Activated CD8-positive, alpha-beta memory T cell treated with anti-CD3 and anti-CD28 coated beads for 24 hours (primary cell): ENCODE measurements around the gene LIMCH1.
"Not testable (repeated sequence)": the region's sequence is repeated elsewhere in the genome, so short reads cannot be mapped to it uniquely, and the experiment has no call there.

Experiments
- DNase-seq: peaks from one replicate; pipeline ENCODE4 v3.0.0-alpha.2; 2020

LIMCH1 gene, protein sequence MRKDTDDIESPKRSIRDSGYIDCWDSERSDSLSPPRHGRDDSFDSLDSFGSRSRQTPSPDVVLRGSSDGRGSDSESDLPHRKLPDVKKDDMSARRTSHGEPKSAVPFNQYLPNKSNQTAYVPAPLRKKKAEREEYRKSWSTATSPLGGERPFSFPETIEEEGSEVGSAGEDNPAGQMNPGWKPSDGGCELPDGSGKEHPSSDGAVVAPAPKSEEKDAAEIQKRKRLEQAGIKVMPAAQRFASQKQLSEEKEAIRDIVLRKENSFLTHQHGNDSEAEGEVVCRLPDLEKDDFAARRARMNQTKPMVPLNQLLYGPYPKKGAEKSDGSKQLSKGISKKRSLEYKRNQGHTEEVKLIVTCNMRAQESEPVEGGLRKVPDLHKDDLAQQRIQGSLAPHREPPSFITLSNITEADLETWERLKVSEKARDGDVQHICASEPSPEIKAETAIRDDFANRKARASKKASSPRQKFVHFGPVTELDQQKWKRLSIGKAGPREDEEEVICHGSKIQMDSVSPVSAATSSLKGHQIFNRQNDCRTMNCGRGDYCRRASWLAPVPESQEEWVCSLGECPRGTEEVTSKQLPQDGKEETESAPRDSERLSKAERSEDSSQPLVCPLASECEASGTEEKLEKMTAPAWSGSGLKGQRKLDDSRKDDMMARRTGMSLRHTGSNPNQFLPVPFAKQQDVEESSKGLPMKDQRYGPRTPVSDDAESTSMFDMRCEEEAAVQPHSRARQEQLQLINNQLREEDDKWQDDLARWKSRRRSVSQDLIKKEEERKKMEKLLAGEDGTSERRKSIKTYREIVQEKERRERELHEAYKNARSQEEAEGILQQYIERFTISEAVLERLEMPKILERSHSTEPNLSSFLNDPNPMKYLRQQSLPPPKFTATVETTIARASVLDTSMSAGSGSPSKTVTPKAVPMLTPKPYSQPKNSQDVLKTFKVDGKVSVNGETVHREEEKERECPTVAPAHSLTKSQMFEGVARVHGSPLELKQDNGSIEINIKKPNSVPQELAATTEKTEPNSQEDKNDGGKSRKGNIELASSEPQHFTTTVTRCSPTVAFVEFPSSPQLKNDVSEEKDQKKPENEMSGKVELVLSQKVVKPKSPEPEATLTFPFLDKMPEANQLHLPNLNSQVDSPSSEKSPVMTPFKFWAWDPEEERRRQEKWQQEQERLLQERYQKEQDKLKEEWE (N-terminal part only)

DNA sequence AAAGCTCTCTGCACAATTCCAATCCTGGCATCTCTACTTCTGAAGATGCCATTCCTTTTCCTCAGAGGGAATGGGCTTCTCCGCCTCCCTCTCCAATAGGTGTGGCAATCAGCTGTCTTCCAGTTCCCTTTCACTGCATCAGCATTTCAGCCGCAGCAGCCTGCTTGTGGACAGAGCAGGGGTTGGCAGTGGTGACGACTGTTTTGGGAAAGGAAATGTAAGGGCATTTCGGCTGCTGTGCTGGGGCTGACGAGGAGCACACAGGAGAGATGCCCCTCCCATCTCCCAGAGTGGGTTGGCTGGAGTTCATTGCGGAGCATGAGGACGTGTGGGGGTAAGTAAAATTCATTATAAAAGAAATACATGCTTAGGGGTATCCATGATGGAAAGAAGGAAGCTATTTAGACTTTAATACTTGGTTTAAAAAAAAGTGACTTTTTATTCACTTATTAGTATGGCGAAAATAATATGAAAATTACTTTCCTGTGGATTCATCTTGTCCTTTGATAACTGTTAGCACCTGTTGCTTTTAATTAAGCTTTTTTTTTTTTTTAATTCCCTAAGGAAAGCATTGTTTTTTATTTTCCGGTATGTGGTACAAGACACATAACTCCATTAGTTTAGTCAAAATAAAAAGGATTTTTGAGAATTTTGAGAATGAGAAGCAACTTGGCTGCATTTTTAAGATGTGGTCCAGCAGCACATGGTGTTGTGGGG lies at the start of gene LIMCH1:
TSS of gene LIMCH1 (plus strand) at position 141 of the 717 bp plus-strand sequence. CDS start 67,839 bp downstream, outside the sequence.
- DNase-seq, result no peak

DNA sequence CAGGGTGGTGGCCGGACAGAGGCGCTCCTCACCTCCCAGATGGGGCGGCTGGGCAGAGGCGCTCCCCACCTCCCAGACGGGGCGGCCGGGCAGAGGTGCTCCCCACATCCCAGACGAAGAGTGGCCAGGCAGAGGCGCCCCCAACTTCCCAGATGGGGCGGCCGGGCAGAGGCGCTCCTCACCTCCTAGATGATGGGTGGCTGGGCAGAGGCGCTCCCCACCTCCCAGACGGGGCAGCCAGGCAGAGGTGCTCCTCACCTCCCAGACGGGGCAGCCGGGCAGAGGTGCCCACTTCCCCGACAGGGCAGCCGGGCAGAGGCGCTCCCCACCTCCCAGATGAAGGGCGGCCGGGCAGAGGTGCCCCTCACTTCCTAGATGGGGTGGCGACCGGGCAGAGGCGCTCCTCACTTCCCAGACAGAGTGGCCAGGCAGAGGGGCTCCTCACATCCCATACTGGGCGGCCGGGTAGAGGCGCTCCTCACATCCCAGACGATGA lies 46.8 kb upstream of the LIMCH1 start:
- DNase-seq, result not testable (repeated sequence)

DNA sequence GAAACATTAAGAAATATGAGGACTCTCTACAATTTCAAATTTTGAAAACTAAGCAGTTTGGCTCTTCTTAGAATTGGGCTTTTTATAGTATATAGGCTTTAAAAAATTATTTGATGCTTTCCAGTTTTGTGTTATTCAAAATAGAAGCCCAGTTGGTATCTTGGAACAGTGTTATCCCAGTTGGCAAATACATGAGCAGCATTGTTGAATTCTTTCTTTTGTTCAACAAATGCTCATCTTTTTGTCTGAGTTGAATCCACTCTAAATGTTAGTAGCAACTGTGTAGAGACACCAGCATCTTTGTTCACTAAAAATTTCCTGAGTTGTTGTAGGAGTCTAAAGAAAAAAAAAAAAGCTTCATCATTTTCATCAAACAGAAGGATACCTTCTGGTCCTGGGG lies 41.0 kb upstream of the LIMCH1 start:
- no peak for DNase-seq

DNA sequence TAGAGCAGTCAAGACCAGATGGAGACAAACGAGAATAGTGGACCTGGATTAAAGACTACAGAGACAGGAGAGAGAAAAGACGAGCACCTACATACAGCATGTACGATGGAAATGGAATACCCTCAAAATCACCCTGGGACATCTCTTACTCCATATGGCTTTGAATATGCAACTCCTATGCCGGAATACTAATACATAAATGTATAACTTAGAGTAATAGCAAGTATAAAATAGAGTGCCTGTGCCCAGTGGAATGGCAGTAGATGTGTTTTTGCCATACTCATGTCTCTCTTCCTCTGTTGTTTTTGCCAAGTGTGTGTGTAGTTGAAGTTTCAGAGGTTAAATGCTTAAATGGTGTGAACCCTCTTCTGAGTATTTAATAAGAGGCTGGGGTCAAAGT lies 39.8 kb upstream of the LIMCH1 start:
- no peak for DNase-seq

DNA sequence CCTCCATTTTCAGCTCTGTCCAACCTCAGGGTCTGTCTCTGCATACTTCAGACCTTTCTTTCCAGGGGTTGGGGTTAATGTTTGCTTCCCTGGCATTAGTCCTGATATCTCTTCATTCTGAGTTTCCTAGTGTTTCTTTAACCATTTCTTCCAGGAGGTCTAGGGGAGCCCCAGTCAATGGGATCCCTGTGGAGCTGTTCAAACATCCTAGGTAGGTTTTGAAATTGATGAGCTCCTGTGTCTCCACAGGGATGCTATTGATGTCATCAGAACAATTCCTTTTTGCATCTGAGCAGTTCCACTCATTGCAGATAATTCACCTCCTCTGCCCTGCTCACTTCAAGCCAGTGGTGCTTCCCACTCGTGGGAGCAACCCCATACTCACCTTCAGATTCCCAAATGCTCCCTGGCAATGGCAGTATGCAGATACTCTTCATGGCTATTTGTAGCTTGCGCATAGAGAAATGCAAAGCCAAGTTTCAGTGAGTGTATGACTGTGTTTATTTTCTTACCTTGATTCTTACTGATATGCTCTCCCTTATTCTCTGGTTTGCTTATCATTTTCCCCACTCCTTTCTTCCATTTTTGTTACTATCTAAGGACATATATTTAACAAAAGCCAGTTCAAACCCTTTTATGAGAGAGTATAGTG lies 33.7 kb upstream of the LIMCH1 start:
- no peak for DNase-seq

DNA sequence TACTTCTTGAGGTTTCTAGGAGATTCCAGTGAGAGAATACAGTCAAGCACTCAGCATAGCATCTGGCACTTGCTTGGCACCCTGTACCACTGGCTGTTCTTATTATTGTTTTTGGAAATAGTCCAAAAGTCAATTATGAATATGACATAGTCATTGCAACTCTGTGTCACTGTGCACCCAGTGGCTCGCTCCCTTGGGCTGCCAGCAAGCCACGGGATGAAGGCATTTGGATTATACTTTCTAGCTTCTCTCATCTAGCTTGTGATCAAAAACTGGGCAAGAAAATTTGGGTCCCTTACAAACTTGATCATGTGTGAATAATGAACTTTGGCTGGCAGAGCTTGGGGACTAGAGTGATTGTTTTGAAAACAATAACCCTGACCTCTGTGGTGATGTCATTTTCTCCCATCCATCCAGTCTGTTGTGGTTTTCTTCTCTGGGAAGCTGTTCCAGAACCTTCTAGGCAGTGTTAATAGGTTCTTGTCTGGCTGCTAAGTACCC lies 32.7 kb upstream of the LIMCH1 start:
- no peak for DNase-seq

DNA sequence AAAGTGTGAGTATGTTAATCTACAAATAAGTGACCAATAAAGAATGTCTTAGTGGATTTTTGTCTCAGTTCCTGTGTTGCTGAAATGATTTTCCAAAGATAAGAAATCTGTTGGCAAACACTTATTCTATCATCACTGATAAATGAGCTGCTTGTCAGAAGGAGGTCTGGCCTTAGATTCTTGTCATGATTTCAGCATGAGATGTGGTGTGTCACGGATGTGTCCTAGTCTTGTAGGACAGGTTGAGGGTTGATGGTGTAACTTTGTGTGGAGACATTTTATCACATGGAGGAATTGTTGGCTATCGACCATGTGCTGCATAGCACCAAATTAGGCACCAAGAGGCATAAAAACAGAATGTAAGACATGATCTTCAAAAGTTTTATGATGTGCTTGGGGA lies 31.8 kb upstream of the LIMCH1 start:
- no peak for DNase-seq

DNA sequence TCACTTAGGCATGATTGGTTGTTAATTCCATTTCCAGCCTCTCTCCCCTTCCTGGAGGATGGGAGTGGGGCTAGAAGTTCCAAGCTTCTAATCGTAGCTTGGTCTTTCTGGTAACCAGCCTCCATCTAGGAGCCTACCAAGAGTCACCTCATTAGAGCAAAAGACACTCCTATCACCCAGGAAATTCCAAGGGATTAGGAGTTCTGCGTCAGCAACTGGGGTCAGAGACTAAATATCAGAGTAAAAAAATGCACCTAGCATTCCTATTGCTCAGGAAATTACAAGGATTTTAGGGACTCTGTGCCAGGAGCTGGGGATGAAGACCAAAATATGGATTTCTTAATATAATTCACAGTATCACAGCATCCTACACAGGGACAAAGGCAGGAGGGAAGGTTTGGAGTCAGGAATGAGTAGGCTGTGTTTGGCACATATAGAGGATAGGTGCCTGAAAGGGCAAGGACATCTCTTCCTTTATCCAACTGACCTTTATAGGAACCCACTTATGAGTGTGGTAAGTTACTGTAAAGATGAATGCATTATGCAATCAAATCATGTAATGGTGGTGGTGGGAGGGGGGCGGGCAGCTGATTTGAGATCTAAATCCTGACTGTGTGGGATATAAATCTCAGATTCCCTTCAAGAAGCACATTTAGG lies 30.5 kb upstream of the LIMCH1 start:
- DNase-seq, result no peak

DNA sequence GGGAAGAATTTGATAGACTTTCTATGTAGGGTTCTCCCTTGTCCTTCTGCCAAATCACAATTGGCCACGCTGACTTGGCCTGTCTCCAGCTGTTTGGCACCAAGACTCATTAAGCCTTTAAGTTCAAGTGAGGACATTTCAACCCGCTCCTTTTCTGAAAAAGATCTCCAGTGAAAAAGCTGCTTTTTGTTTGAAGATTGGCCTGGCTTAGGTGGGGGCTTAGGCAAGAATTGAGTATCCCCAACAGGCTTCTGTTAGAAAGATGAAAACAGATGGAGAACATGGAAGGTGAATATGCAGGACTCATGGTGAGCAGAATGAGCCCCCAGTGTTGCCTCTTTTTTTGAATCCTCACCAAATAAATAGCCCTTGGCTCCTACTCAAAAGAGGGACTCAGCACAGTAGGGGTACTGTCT lies 28.5 kb upstream of the LIMCH1 start:
- DNase-seq, result no peak

DNA sequence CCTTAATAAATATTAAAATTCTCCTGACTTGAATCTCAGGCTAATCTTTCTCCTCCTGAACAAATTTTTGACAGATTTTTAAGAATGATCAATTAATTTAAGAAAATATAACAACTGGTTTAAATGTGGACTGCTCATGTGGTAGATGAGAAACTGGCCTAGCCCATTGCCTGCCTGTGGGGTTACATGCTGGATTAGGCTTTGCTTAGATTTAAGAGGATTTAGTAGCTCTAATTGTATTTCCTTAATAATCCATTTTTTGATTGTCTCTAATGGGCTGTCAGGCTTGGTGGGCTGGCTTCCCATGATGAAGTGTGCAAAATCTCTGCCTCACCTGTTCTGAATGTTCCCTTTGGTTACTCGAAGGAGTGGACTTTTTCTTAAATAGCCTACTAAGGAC lies 27.8 kb upstream of the LIMCH1 start:
- DNase-seq, result no peak

DNA sequence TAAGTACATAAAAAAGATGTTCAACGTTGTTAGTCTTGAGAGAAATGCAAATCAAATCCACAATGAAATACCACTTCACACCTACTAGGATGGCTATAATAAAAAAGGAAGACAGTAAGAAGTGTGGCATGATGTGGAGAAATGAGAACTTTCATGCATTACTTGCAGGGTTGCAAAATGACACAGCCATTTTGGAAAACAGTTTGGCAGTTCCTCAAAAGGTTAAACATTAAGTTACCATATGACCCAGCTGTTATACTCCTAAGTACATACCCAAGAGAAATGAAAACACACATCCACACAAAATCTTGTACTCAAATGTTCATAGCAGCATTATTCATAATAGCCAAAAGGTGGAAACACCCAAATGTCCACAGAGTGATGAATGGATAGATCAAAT lies 25.8 kb upstream of the LIMCH1 start:
- no peak for DNase-seq

DNA sequence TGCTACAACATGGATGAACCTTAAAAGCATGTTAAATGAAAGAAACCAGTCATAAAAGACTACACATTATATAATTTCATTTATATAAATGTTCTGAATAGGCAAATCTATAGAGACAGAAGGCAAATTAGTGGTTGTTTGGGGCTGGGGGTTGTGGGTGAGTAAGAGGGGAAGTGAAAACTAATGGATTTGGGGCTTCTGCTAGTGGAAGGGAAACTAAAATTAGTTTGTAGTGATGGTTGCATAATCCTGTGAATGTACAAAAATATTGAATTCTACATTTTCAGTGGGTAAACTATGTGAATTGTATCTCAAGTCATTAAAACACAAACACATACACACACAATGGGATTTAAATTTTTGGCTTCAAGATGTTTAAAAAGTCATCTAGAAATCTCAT lies 25.4 kb upstream of the LIMCH1 start:
- no peak for DNase-seq

DNA sequence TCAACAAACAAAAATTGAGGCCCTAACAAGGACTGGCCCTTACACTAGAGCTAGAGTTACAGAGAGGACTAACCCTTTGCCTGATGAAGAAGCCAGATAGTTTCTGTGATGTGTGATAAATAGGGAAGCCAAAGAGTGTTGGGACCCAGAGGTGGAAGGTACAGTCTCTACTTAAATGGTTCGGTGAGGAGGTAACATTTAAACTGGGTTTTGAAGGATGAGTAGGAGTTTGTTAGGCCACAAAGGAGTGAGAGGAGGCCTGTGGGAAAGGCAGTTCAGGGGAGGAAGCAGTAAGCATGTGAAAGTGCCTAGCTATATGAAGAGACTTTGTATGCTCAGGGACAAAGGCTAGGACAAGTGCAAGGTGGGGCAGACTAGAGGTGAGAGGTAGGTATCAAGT lies 23.8 kb upstream of the LIMCH1 start:
- no peak for DNase-seq

DNA sequence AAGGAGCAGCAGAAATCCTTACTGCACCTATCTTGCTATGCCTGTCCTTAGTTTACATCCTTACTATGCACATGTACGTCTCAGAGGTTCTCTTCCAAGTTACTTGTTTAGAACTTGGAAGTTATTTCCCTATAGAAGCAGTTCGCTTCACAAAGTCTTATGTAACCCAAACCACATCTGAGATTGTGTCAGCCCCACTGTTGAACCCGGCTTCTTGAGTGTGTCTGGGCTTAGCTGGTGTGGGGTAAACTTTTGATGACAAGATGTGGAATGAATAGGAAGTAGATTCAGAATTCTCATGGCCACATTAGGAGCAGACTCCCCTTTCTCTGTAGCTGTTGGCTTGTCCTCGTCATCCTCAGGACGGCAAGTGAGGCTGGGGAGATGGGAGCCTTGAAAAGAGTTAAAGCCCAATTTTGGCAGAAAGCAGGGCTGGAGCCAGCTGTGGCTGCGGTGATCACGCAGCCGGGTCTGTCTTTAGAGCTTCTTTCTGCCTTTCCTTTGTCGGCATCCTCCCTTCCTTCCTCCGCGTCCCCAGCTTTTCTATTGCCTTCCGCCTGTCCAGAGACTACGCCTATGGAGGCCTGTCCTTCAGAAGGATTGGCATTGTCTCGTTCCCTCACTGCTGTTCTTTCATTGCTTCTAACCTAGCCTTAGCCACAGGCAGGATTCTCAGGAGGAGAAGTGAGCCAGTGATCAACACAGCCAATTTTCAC lies 23.0 kb upstream of the LIMCH1 start:
- no peak for DNase-seq

DNA sequence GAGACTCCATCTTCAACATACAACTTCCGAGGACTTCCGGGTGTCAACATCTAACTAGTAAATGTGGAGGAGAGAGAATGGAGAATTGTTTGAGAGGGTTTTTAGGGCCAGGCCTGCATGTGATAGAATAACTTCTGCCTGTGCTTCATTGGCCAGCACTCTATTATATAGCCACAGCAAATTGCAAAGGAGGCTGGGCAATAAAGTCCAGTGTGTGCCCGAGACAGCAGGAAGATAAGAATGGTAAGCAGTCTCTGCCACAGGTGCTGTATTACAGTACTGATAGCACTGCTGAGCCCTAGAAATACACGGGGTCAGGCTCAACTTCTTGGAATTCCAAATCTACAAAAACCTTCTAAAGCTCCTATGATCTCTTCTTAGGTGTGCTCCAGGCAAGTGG lies 20.8 kb upstream of the LIMCH1 start:
- DNase-seq, result no peak

DNA sequence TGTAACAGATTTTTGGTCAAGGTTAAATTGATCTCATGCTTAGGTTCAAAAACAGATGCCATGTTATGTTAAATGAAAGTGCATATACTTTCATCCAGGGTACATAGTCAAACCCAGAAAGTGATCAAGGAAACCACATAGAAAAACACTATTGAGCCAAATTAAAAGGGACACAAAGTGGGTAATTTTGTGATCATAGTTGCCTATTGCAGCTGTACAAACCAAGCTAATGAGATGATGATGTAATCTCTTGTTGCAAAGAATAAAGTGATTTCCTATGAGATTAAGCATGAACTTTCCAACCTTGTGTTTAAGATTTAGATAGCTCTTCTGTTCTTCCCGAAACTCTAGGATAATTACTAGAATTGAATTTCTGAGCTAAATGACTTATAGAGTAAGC lies 20.2 kb upstream of the LIMCH1 start:
- DNase-seq, result no peak

DNA sequence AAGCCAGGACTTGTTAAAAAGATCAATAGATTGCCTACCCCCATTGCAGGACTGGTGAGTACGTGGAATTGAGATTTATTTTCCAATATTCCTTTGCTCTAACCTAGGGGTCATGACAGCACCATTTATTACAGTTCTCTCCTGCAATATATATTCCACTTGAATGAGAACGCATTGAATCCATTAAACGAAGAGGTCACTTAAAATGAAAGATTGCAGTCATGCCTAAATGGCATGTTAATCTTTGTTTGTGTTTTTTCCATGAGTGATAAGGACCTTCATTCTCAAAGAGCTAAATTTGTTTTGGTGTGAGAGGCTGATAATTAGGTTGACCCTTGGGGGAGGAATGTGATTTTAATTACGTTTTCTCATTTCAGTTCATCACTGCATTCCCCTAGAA lies 13.5 kb upstream of the LIMCH1 start:
- no peak for DNase-seq

DNA sequence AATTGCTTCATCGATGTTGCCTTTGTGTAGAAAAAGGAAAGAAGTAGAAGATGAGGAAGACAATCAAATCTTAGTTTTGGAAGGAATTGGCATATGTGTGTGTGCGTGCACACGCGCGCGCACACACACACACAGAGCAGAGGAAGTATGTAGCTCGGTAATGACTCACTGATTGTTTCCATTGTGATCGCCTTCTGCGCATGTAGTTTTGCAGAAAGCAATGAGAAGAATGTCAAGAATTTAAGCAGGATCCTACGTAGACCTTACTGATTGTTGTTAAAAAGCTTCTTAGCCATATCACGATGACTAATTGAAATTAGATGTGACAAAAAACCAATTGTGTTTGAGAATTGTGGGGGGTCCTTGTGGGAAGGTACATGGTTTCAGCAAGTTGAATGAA lies 12.8 kb upstream of the LIMCH1 start:
- DNase-seq, result no peak

DNA sequence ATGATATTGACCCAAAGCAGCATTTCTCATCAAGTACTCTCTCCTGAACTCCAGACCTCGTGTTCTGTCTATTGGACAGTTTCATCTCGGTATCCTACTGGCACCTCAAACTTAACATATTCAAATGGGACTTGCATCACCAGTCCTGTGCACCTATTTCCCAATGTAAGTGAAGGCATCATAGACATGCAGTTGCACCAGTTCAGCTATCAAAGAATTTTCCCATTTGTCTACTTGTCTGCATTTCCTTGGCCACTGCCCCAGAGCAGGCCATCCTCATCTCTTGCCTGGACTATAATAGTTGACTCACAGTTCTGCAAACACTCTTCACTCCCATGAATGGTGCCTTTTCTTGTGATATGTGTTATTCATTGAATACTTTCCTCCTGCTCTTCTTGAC lies 11.3 kb upstream of the LIMCH1 start:
- DNase-seq, result no peak

DNA sequence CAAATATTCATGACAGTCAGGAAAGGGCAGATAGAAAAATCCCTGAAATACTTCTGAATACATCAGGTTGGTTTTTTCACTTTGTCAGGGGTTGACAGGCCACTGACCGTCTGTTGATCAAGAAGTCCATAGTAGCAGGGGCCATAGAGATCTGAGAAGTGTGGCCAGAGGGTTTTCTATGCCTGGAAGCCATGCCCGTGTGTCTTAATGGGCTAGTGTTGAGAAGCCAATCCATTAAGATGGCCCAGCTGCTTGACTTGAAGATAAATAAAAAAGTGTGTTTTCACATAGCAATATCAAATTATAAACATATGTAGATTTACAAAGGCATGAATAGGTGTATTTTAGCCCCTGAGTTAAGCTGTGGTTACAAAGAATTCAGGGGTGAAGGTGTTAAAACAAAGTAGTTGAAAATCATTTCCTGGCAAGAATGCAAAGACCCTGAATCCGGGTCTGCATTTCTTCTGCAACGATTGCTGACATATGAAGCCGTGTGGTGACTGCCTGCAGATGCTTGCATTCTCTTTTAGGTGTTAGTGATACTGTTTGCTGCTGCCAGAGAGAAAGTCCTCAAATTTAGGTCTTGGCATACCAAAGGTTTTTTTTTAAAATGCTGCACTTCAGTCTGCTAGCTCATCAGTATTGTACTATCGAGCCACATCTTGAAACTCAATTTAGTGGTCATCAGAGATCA lies 9.3 kb upstream of the LIMCH1 start:
- DNase-seq, result no peak
